HUES6 (cell line): ENCODE measurements around the gene CHD5.

Experiments
- H3K27ac ChIP-seq: 2 replicates; pipeline ENCODE4 v1.7.0; 2013; ENCODE audit warnings: low read depth, mild to moderate bottlenecking, low read length, inconsistent platforms
- H3K27me3 ChIP-seq: 2 replicates; pipeline ENCODE4 v1.6.1; 2013; ENCODE audit warnings: low read length; ENCODE audit not compliant: control insufficient read depth, insufficient read depth
- H3K36me3 ChIP-seq: 2 replicates; pipeline ENCODE4 v1.6.1; 2013; ENCODE audit warnings: low read length; ENCODE audit not compliant: control insufficient read depth, insufficient read depth
- H3K4me1 ChIP-seq: 2 replicates; pipeline ENCODE4 v1.6.1; 2013; ENCODE audit warnings: low read length; ENCODE audit not compliant: control insufficient read depth, insufficient read depth
- H3K4me3 ChIP-seq: 2 replicates; pipeline ENCODE4 v1.5.1; 2013; ENCODE audit warnings: low read depth, low read length
- H3K9ac ChIP-seq: one replicate; pipeline ENCODE4 v1.6.1; 2013; ENCODE audit warnings: mild to moderate bottlenecking, low read length
- H3K9me3 ChIP-seq: 2 replicates; pipeline ENCODE4 v1.6.1; 2013; ENCODE audit warnings: low read depth, low read length; ENCODE audit not compliant: control insufficient read depth, insufficient read depth

Gene CHD5

DNA sequence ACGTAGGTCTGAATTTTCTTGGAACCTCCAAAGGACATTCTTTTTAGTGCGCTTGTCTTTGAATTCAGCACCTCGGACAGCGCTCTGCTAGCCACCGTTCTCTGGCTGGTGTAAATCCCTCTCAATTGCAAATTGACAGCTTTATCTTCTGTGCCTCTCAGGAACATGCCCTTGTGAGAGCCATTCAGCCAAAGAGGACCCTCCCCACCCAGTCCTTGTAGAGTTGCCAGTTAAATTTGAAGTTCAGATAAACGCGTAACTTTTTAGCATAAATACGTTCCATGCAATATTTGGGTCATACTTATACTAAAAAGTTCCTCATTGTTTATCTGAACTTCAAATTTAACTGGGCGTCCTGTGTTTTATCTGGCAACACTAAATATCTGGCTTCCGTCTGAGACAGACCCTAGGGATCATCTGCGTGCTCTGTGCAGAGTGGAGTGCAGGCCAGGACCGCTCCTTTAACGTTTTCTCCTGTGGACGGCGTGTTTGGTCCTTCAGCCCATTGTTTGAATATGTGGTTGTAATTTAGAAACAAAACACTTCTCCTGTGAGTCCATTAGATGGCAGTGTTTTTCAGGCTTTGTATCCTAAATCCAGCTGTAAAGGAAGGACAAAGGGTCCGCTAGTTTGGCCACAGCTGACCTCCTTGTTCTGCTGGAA, 127.4 kb downstream of the CHD5 start:
- Histone ChIP-seq H3K4me3 (peak overlapping the region; percentile 25; the same call in 1 of the 2 replicates), H3K4me1 (peaks cover 3% of the 10 kb centered on the region), H3K9me3 (no peaks in the 10 kb centered on the region), H3K9ac (no peak overlapping the region), H3K27ac (no peak overlapping the region), H3K27me3 (no peaks in the 10 kb centered on the region), H3K36me3 (no peaks in the 10 kb centered on the region)
